Natural killer cell (primary cell): Measurements from ENCODE around the gene TNNI3. TPM values are rescaled to one million over a fixed set of nuclear protein-coding genes. Genes with fewer than 3 reads are reported as not detected.

Experiments
- ATAC-seq, 3 donors: fragments of 150-1000 bp in 2 of 3; fragments of 200-7000 bp in 1 of 3; cut with Tn5 transposase; 1 replicate in 1 of 3; 2 replicates in 2 of 3; pipeline ENCODE4 v1.10.0; 2021; ENCODE audit warnings: mild to moderate bottlenecking in 2 of 3, moderate library complexity in 2 of 3
- DNase-seq, 2 donors: peaks; one replicate each; pipeline versions ENCODE4 v3.0.0 to v3.0.0-alpha.2; 2013 to 2021; ENCODE audit warnings: mixed read lengths in 1 of 2
- H3K27ac ChIP-seq: one replicate; pipeline ENCODE4 v1.5.1; 2013; ENCODE audit warnings: mild to moderate bottlenecking, low read length
- H3K27me3 ChIP-seq: one replicate; pipeline ENCODE4 v1.6.1; 2013; ENCODE audit warnings: low read length; ENCODE audit not compliant: control insufficient read depth, insufficient read depth
- H3K36me3 ChIP-seq: one replicate; pipeline ENCODE4 v1.6.1; 2013; ENCODE audit warnings: low read length; ENCODE audit not compliant: control insufficient read depth, insufficient read depth
- H3K4me1 ChIP-seq: one replicate; pipeline ENCODE4 v1.6.1; 2013; ENCODE audit warnings: low read length; ENCODE audit not compliant: control insufficient read depth, insufficient read depth
- H3K4me3 ChIP-seq: one replicate; pipeline ENCODE4 v1.5.1; 2013; ENCODE audit warnings: low read length
- H3K9me3 ChIP-seq: one replicate; pipeline ENCODE4 v1.6.1; 2013; ENCODE audit warnings: low read length; ENCODE audit not compliant: control insufficient read depth, insufficient read depth
- H3K27ac Mint-ChIP-seq, 2 donors: one replicate each; pipeline ENCODE4 v1.8.0; 2022; ENCODE audit warnings: mild to moderate bottlenecking in 2 of 2, mixed read lengths in 2 of 2, moderate library complexity in 1 of 2
- H3K27me3 Mint-ChIP-seq, 2 donors: one replicate each; pipeline ENCODE4 v1.8.0; 2022; ENCODE audit warnings: low read depth in 2 of 2, mixed read lengths in 2 of 2
- H3K36me3 Mint-ChIP-seq: one replicate; pipeline ENCODE4 v1.8.0; 2022; ENCODE audit warnings: mixed read lengths
- H3K4me1 Mint-ChIP-seq, 2 donors: one replicate each; pipeline ENCODE4 v1.8.0; 2022; ENCODE audit warnings: mixed read lengths in 2 of 2
- H3K4me3 Mint-ChIP-seq: one replicate; pipeline ENCODE4 v1.8.0; 2022; ENCODE audit warnings: mild to moderate bottlenecking, moderate library complexity, mixed read lengths
- H3K9me3 Mint-ChIP-seq, 2 donors: one replicate each; pipeline ENCODE4 v1.8.0; 2022; ENCODE audit warnings: mixed read lengths in 2 of 2
- WGBS: methylation state at CpG from one replicate; pipeline ENCODE4 v1.1.7; 2013; ENCODE audit warnings: missing lambda C conversion rate; ENCODE audit not compliant: insufficient coverage; 5-methylcytosine and 5-hydroxymethylcytosine counted together
- intact Hi-C: fragments of 100-400 bp; cut with micrococcal nuclease; formaldehyde crosslinking; loops from one replicate; pipeline ENCODE4 v1.14.2; 2022
- total RNA-seq, 4 donors: library from RNA; stranded (reverse); fragments of 120-200 nt in 1 of 4; gene quantifications; one replicate each; pipeline versions ENCODE4 v1.2.3 to v1.2.4, GENCODE V29; 2013 to 2022
- TF ChIP-seq, protein P1 (sequence below): fragments of 200-600 bp; IDR thresholded peaks from one replicate; pipeline ENCODE4 v1.8.0; 2022; ENCODE audit warnings: antibody characterized with exemption

Gene TNNI3
- total RNA-seq, 3 donors from 2014 or later (not counting 1 experiment from before 2014, with no cell fraction given) = 0.94 TPM; not detected in 2

DNA sequence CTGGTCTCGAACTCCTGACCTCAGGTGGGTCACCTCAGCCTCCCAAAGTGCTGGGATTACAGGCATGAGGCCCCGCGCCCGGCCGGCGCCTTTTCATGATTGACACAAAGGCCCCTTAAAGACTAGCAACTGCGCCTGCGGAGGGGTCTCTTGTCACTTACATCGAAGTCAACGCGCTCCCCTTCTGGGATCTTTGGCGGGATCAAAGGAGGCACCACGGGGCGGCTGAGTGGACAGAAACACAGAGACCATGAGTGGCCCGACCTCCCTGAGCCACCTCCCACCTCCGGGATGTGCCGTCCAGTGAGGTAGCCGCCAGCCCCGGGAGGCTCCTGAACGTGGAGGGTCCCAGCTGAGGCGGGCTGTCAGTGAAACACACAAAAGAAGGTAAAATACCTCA, 15.8 kb downstream of the TNNI3 start:
- Mint-ChIP-seq H3K4me1 (peaks cover 0 to 9% of the 10 kb centered on the region in 2 donors), H3K27ac (no peak overlapping the region), H3K4me3 (no peak overlapping the region), H3K36me3 (no peaks in the 10 kb centered on the region), H3K27me3 (peaks cover 24 to 36% of the 10 kb centered on the region in 2 donors), H3K9me3 (no peaks in the 10 kb centered on the region)
- Histone ChIP-seq H3K27me3 (peaks cover 35% of the 10 kb centered on the region), H3K9me3 (peaks cover 3% of the 10 kb centered on the region), H3K4me1 (peaks cover 21% of the 10 kb centered on the region), H3K27ac (no peak overlapping the region), H3K36me3 (no peaks in the 10 kb centered on the region), H3K4me3 (no peak overlapping the region)
- intact Hi-C loops = loop anchor here (1.0 to 2.0 kb wide), 2 partner anchors 277 to 363 kb away; no protein-coding TSS in a partner anchor
- DNase-seq (no peak), ATAC-seq (no peak)
- TF ChIP-seq, protein P1, sequence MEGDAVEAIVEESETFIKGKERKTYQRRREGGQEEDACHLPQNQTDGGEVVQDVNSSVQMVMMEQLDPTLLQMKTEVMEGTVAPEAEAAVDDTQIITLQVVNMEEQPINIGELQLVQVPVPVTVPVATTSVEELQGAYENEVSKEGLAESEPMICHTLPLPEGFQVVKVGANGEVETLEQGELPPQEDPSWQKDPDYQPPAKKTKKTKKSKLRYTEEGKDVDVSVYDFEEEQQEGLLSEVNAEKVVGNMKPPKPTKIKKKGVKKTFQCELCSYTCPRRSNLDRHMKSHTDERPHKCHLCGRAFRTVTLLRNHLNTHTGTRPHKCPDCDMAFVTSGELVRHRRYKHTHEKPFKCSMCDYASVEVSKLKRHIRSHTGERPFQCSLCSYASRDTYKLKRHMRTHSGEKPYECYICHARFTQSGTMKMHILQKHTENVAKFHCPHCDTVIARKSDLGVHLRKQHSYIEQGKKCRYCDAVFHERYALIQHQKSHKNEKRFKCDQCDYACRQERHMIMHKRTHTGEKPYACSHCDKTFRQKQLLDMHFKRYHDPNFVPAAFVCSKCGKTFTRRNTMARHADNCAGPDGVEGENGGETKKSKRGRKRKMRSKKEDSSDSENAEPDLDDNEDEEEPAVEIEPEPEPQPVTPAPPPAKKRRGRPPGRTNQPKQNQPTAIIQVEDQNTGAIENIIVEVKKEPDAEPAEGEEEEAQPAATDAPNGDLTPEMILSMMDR = no peak
- 20% methylated on average over 15 of the region's 21 CpGs for WGBS

DNA sequence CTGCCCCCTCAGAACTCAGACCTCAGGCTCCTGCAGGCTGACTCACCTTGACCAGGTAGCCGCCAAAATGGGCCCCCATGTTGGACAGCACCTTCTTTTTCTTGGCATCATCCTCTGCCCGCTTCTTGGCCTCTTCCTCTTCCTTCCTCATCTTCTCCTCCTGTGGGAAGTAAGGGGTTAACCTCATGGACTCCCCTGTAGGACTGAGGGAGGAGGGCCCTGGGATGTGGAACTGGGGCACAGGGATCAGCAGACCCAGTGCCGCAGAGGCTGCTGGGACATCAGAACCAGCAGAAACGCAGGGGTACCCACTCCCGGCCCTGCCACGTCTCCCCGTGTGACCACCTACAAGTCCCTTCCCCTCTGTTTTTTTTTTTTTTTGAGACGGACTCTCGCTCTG, 19.6 kb downstream of the TNNI3 start:
- H3K4me1 Mint-ChIP-seq = peaks cover 0 to 4% of the 10 kb centered on the region in 2 donors
- DNase-seq = no peak
- no peak overlapping the region for H3K4me3 ChIP-seq
- intact Hi-C loops = no loop called here
- no peaks in the 10 kb centered on the region for H3K36me3 Mint-ChIP-seq
- no peaks in the 10 kb centered on the region for H3K9me3 Mint-ChIP-seq
- WGBS = 67% methylated on average over 8 of the region's 9 CpGs
- no peak for ATAC-seq
- TF ChIP-seq, protein P1 = no peak
- peaks cover 8 to 18% of the 10 kb centered on the region in 2 donors for H3K27me3 Mint-ChIP-seq
- no peaks in the 10 kb centered on the region for H3K36me3 ChIP-seq
- H3K4me3 Mint-ChIP-seq = no peak overlapping the region
- no peak overlapping the region for H3K27ac Mint-ChIP-seq
- H3K4me1 ChIP-seq = peaks cover 10% of the 10 kb centered on the region
- peaks cover 3% of the 10 kb centered on the region for H3K9me3 ChIP-seq
- H3K27ac ChIP-seq = no peak overlapping the region
- H3K27me3 ChIP-seq = peaks cover 15% of the 10 kb centered on the region

DNA sequence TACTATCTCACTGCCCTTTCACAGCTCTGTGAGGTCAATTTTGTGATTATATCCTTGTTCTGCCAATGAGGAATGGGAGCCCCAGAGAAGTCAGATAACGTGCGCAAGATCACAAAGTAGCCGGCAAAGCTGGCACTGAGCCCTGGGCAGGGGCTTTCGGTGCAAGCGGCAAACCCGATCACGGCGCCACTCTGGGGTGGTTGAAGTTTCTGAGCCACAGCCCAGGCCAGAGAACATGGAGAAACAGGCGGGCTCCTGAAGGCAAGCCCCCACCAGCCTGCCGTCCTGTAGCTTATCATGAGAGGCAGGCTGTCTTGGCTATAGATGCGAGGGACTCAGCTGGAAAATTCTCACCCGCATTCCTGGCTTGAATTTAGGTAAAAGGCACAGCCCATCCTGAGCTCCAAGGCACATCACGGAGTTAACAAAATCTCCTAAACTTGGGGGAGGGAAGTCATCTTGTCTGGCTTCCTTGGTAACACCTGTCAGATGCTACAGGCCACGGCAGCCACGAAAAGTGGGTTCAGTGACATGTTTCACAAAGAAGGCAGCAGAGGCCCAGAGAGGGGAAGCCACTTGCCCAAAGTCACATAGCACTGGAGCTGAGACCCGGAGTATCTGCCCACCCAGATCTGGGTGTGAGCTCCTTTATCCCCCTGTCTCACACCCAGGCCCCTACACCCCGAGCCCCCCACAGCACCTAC, 21.0 kb downstream of the TNNI3 start:
- Histone ChIP-seq H3K27ac (no peak overlapping the region), H3K36me3 (no peaks in the 10 kb centered on the region), H3K27me3 (peaks cover 16% of the 10 kb centered on the region), H3K9me3 (no peaks in the 10 kb centered on the region), H3K4me1 (peaks cover 6% of the 10 kb centered on the region), H3K4me3 (no peak overlapping the region)
- ATAC-seq (no peak), DNase-seq (no peak)
- WGBS = 83% methylated on average over 17 of the region's 17 CpGs
- intact Hi-C loops = no loop called here
- Mint-ChIP-seq H3K4me3 (no peak overlapping the region), H3K27ac (no peak overlapping the region), H3K4me1 (peaks cover 0 to 4% of the 10 kb centered on the region in 2 donors), H3K27me3 (peaks cover 8 to 23% of the 10 kb centered on the region in 2 donors), H3K36me3 (no peaks in the 10 kb centered on the region), H3K9me3 (no peaks in the 10 kb centered on the region)
- TF ChIP-seq, protein P1 = no peak

DNA sequence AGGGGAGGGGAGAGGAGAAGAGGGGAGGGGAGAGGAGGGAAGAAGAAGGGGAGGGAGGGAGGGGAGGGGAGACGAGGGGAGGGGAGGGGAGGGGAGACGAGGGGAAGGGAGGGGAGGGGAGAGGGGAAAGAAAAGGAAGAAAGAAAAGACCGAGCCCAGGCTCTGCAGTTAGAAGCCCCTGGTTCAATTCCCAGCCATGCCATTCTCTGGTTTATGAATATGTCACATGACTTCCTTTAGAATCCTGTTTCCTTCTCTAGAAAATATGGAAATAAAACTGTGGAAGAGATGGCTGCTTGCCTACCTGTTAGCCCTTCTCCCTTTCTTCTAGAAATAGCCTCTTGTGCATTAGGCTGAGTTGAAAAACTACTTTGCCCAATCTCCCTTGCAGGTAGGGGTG, 22.8 kb downstream of the TNNI3 start:
- Histone ChIP-seq H3K4me3 (no peak overlapping the region), H3K4me1 (no peaks in the 10 kb centered on the region), H3K36me3 (no peaks in the 10 kb centered on the region), H3K27ac (no peak overlapping the region), H3K27me3 (peaks cover 7% of the 10 kb centered on the region), H3K9me3 (no peaks in the 10 kb centered on the region)
- TF ChIP-seq, protein P1 = no peak
- WGBS = 20% methylated on average over 1 of the region's 3 CpGs
- intact Hi-C loops = no loop called here
- no peak for DNase-seq
- ATAC-seq = no peak
- Mint-ChIP-seq H3K9me3 (no peaks in the 10 kb centered on the region), H3K4me1 (no peaks in the 10 kb centered on the region), H3K36me3 (no peaks in the 10 kb centered on the region), H3K27ac (no peak overlapping the region), H3K27me3 (peaks cover 0 to 26% of the 10 kb centered on the region in 2 donors), H3K4me3 (no peak overlapping the region)
